Astrocyte of the cerebellum (primary cell): ENCODE measurements around the gene HLA-DOA.

Experiments
- DNase-seq: peaks from one replicate; pipeline ENCODE4 v3.0.0-alpha.2; 2011; ENCODE audit warnings: low read depth
- H3K4me3 ChIP-seq: 2 replicates; pipeline ENCODE4 v1.5.1; 2011; ENCODE audit warnings: mild to moderate bottlenecking, low read depth, low read length, moderate library complexity
- in situ Hi-C: cut with HindIII; loops from 2 replicates; pipeline ENCODE4 v1.10.0; 2017; ENCODE audit warnings: low sequenced_read_pairs
- TF ChIP-seq, protein P1 (sequence below): IDR thresholded peaks from 2 replicates; pipeline ENCODE4 v1.5.1; 2012; ENCODE audit warnings: low read length, low read depth, moderate library complexity, mild to moderate bottlenecking; ENCODE audit errors: missing control alignments

The HLA-DOA gene

DNA sequence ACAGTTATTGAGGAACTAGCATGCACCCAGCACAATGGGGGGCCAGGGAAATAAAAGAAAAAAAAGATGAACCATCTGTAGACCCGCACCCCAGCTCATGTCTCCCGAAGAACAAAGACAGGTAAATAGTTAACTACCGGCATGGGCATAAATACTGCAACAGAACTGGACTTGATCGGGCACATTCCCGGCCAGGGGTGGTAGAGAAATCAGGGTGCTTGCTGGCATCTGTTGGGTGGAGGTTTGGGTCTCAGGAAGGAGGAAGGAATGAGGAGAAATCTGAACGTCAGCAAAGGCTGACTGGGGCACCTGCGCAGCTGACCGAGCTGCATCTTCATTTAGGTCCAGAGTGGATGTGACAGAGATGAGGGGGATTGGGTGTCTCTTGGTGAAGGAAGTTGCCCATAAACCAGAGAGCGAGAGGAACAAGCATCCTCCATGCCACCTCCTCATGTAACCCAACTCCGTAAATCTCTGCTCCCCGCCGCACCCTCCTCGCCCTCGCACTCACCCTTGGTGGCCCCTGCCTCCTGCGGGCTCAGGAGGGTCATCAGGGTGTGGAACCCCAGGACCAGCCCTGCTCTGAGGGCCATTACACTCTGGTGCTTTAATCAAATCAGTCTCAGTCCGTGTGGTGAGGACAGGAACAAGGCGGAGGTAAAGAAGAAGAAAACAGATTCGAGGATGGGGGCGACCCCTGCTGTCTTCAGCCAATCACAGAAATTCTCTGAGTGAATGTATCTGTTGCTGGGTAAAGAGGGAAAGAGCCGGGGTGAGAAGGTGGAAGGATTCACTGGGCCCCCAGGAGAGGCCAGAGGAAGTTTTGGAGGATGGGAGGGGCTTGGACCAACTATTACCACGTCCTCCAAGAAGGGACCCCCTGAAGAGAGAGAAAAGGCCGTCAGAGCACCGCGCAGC, at the start of gene HLA-DOA:
Gene HLA-DOA, minus strand, starts transcription at position 648 of the 918 bp plus-strand sequence.
- TF ChIP-seq, protein P1, sequence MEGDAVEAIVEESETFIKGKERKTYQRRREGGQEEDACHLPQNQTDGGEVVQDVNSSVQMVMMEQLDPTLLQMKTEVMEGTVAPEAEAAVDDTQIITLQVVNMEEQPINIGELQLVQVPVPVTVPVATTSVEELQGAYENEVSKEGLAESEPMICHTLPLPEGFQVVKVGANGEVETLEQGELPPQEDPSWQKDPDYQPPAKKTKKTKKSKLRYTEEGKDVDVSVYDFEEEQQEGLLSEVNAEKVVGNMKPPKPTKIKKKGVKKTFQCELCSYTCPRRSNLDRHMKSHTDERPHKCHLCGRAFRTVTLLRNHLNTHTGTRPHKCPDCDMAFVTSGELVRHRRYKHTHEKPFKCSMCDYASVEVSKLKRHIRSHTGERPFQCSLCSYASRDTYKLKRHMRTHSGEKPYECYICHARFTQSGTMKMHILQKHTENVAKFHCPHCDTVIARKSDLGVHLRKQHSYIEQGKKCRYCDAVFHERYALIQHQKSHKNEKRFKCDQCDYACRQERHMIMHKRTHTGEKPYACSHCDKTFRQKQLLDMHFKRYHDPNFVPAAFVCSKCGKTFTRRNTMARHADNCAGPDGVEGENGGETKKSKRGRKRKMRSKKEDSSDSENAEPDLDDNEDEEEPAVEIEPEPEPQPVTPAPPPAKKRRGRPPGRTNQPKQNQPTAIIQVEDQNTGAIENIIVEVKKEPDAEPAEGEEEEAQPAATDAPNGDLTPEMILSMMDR = no peak
- in situ Hi-C loops = no loop called here
- H3K4me3 ChIP-seq = peak within 1 kb of the TSS; percentile 7
- DNase-seq = no peak

DNA sequence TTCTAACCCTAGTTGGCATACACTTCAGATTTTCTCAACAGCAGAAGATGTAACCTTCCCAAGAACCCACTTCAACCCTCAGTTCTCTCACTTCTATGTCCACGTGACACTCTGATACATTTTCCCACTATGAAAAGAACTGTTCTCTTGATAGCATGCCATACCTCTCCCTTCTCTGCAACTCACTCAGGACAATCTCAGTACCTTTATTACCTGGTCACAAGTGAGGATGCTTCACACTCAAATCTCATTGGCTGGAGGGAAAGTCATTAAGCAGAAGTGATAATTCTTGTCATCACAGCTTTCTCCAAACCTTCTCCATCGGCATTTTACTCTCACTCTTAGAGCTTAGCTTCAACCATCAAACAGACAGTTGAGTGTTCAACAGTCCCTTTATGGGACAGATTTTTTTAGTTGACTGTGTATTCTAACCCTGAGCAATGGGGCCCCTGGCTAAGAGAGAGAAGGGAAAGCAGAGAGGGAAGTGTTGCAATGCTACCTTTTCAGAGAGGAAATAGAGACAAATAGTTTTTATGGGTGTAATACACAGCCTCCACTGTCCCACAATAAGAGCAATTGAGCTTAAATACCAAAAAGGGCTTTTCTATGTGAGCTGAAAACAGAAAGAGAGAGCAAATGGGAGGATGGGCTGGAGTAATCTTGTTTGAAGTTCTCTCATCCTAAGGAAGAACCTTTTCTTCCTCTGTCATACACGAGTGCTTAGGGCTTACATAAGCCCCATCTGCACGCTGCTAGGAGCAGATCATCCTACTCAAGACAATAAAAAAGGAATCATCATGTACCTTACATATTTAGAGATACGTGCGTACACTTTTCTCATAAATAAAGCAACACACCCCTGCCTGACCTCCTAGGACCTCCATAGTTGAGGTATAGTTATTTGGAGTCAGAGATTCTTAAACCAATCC, 48.1 kb upstream of the HLA-DOA start:
- in situ Hi-C loops = no loop called here
- no peak overlapping the region for H3K4me3 ChIP-seq
- no peak for DNase-seq
- TF ChIP-seq, protein P1 = no peak

DNA sequence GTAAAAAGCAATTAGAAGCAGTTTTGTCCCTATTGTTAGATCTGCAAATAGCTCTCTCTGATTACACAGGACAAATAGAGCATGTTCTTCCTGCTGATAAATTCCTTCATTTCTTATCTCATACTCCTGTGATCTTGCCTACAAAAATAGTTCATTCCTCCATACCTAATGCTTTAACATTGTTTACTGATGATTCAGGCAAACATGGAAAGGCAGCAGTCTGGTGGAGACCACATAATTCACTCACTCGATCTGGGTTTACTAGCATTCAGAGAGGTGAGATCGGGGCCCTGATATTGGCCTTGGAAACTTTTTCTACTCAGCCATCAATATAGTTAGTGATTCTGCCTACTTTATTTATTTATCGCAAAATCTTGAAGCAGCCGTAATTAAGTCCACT, 43.8 kb upstream of the HLA-DOA start:
- no peak overlapping the region for H3K4me3 ChIP-seq
- no peak for DNase-seq
- in situ Hi-C loops = no loop called here
- TF ChIP-seq, protein P1 = no peak

DNA sequence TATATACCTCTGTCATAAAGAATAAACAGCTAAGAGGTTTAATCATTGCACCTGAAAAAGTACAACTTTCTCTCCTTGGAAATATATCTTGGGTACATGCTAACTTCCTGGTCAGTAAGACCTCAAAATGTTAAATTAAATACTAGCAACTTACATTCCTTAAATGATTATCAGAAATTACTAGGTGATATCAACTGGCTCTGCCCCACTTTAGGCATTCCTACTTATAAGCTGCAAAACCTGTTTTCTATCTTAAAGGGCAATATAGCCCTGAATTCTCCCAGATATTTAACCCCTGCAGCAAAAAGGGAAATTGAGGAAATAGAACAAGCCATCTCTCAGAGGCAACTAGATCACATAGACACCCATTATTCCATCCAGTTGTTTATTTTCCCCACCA, 43.2 kb upstream of the HLA-DOA start:
- no peak for DNase-seq
- TF ChIP-seq, protein P1 = no peak
- no peak overlapping the region for H3K4me3 ChIP-seq
- in situ Hi-C loops = no loop called here

DNA sequence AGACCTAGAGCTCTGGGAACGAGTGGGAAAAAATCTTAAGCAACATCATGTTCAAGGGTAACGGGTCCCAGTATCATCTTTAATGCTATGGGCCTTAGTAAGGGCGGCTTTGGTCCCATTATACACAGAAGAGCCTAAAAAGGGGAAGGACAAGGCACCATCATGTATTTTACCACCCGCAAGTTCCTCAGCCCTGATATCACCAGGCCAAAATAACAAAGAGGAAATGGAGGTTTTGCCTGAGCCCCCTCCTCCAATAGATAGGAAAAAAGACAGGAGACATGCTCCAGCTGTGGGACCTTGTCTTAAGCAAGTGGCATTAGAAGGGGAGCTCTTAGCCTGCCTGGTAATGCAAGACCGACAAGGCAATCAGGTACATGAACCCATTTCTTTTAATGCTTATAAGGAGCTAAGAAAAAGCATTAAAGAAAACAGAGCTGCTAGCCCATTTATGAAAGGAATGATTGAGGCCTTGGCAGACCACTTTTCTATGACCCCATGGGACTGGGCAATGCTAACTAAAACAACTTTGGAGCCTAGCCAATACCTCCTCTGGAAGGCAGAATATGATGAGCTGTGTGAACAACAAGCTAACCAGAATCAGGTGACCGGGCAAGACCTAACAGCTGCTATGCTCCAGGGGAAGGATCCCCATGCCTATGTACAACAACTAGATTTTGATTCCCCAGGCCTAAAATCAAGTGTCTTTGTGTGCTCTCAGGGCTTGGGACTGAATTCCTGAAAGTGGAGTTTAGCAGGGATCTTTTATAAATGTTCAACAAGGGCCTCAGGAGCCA, 40.8 kb upstream of the HLA-DOA start:
- TF ChIP-seq, protein P1 = no peak
- in situ Hi-C loops = no loop called here
- DNase-seq = no peak
- H3K4me3 ChIP-seq = no peak overlapping the region
